ENCODE results near the gene ADAMTS19.
"Not testable (repeated sequence)": the region's sequence is repeated elsewhere in the genome, so short reads cannot be mapped to it uniquely, and the experiment has no call there.

ADAMTS19 gene

GRCh38 chr5:129563585-129563984 lies 103.5 kb downstream of the ADAMTS19 start:
- no peaks in the 10 kb centered on the region for H3K4me1 ChIP-seq (ENCODE audit: control insufficient read depth, insufficient read depth, low read length)
- H3K9me3 ChIP-seq (ENCODE audit: control insufficient read depth, low read length) = no peaks in the 10 kb centered on the region
- 93% methylated on average over 3 of the region's 3 CpGs for WGBS, 2 experiments
- H3K4me3 ChIP-seq (ENCODE audit: insufficient read depth, low read depth, low read length) = no peak overlapping the region
- no peaks in the 10 kb centered on the region for H3K27me3 ChIP-seq (ENCODE audit: control insufficient read depth, insufficient read depth, low read length, poor library complexity, severe bottlenecking)
- no peaks in the 10 kb centered on the region for H3K36me3 ChIP-seq (ENCODE audit: control insufficient read depth, insufficient read depth, low read length)
- H3K27ac ChIP-seq (ENCODE audit: insufficient read depth, low read depth, low read length, poor library complexity, severe bottlenecking) = no peak overlapping the region

GRCh38 chr5:129569295-129569694 lies 109.2 kb downstream of the ADAMTS19 start:
- H3K4me3 ChIP-seq (ENCODE audit: insufficient read depth, low read depth, low read length) = no peak overlapping the region
- no peaks in the 10 kb centered on the region for H3K9me3 ChIP-seq (ENCODE audit: control insufficient read depth, low read length)
- H3K36me3 ChIP-seq (ENCODE audit: control insufficient read depth, insufficient read depth, low read length) = no peaks in the 10 kb centered on the region
- no peaks in the 10 kb centered on the region for H3K27me3 ChIP-seq (ENCODE audit: control insufficient read depth, insufficient read depth, low read length, poor library complexity, severe bottlenecking)
- H3K27ac ChIP-seq (ENCODE audit: insufficient read depth, low read depth, low read length, poor library complexity, severe bottlenecking) = no peak overlapping the region
- 100% methylated on average over 1 of the region's 1 CpG for WGBS, 2 experiments
- H3K4me1 ChIP-seq (ENCODE audit: control insufficient read depth, insufficient read depth, low read length) = no peaks in the 10 kb centered on the region

- H3K36me3 ChIP-seq (ENCODE audit: control insufficient read depth, insufficient read depth, low read length) = no peaks in the 10 kb centered on the region
- H3K4me1 ChIP-seq (ENCODE audit: control insufficient read depth, insufficient read depth, low read length) = no peaks in the 10 kb centered on the region
- H3K4me3 ChIP-seq (ENCODE audit: insufficient read depth, low read depth, low read length) = no peak overlapping the region
- 89 to 90% methylated on average over 2 of the region's 2 CpGs for WGBS, 2 experiments
- H3K27me3 ChIP-seq (ENCODE audit: control insufficient read depth, insufficient read depth, low read length, poor library complexity, severe bottlenecking) = no peaks in the 10 kb centered on the region
- no peak overlapping the region for H3K27ac ChIP-seq (ENCODE audit: insufficient read depth, low read depth, low read length, poor library complexity, severe bottlenecking)
- H3K9me3 ChIP-seq (ENCODE audit: control insufficient read depth, low read length) = no peaks in the 10 kb centered on the region
These were observed 112.0 kb downstream of the ADAMTS19 start for GRCh38 chr5:129572060-129572459.

GRCh38 chr5:129584496-129584895 lies 124.4 kb downstream of the ADAMTS19 start:
- H3K27me3 ChIP-seq (ENCODE audit: control insufficient read depth, insufficient read depth, low read length, poor library complexity, severe bottlenecking); H3K4me3 ChIP-seq (ENCODE audit: insufficient read depth, low read depth, low read length); H3K36me3 ChIP-seq (ENCODE audit: control insufficient read depth, insufficient read depth, low read length); H3K27ac ChIP-seq (ENCODE audit: insufficient read depth, low read depth, low read length, poor library complexity, severe bottlenecking); H3K9me3 ChIP-seq (ENCODE audit: control insufficient read depth, low read length); H3K4me1 ChIP-seq (ENCODE audit: control insufficient read depth, insufficient read depth, low read length): not testable (repeated sequence)
- WGBS, 2 experiments = 67 to 82% methylated on average over 4 of the region's 4 CpGs

- H3K9me3 ChIP-seq (ENCODE audit: control insufficient read depth, low read length) = no peaks in the 10 kb centered on the region
- no peaks in the 10 kb centered on the region for H3K36me3 ChIP-seq (ENCODE audit: control insufficient read depth, insufficient read depth, low read length)
- no peaks in the 10 kb centered on the region for H3K4me1 ChIP-seq (ENCODE audit: control insufficient read depth, insufficient read depth, low read length)
- H3K27ac ChIP-seq (ENCODE audit: insufficient read depth, low read depth, low read length, poor library complexity, severe bottlenecking) = no peak overlapping the region
- WGBS, 2 experiments = 90 to 94% methylated on average over 3 of the region's 3 CpGs
- H3K4me3 ChIP-seq (ENCODE audit: insufficient read depth, low read depth, low read length) = no peak overlapping the region
- H3K27me3 ChIP-seq (ENCODE audit: control insufficient read depth, insufficient read depth, low read length, poor library complexity, severe bottlenecking) = no peaks in the 10 kb centered on the region
These were observed 131.5 kb downstream of the ADAMTS19 start for GRCh38 chr5:129591508-129592160.

- H3K36me3 ChIP-seq (ENCODE audit: control insufficient read depth, insufficient read depth, low read length) = no peaks in the 10 kb centered on the region
- H3K27ac ChIP-seq (ENCODE audit: insufficient read depth, low read depth, low read length, poor library complexity, severe bottlenecking) = no peak overlapping the region
- H3K4me3 ChIP-seq (ENCODE audit: insufficient read depth, low read depth, low read length) = no peak overlapping the region
- H3K9me3 ChIP-seq (ENCODE audit: control insufficient read depth, low read length) = no peaks in the 10 kb centered on the region
- WGBS, 2 experiments = 86 to 88% methylated on average over 2 of the region's 2 CpGs
- H3K27me3 ChIP-seq (ENCODE audit: control insufficient read depth, insufficient read depth, low read length, poor library complexity, severe bottlenecking) = no peaks in the 10 kb centered on the region
- no peaks in the 10 kb centered on the region for H3K4me1 ChIP-seq (ENCODE audit: control insufficient read depth, insufficient read depth, low read length)
These were observed 133.4 kb downstream of the ADAMTS19 start for GRCh38 chr5:129593525-129593924.

- Histone ChIP-seq H3K4me3 (ENCODE audit: insufficient read depth, low read depth, low read length) (no peak overlapping the region), H3K9me3 (ENCODE audit: control insufficient read depth, low read length) (no peaks in the 10 kb centered on the region), H3K27me3 (ENCODE audit: control insufficient read depth, insufficient read depth, low read length, poor library complexity, severe bottlenecking) (no peaks in the 10 kb centered on the region), H3K36me3 (ENCODE audit: control insufficient read depth, insufficient read depth, low read length) (no peaks in the 10 kb centered on the region), H3K27ac (ENCODE audit: insufficient read depth, low read depth, low read length, poor library complexity, severe bottlenecking) (no peak overlapping the region), H3K4me1 (ENCODE audit: control insufficient read depth, insufficient read depth, low read length) (no peaks in the 10 kb centered on the region)
- 74 to 88% methylated on average over 2 of the region's 2 CpGs for WGBS, 2 experiments
These were observed 141.5 kb downstream of the ADAMTS19 start for GRCh38 chr5:129601576-129601975.

GRCh38 chr5:129608350-129608749 lies 148.3 kb downstream of the ADAMTS19 start:
- no peaks in the 10 kb centered on the region for H3K9me3 ChIP-seq (ENCODE audit: control insufficient read depth, low read length)
- H3K4me1 ChIP-seq (ENCODE audit: control insufficient read depth, insufficient read depth, low read length) = no peaks in the 10 kb centered on the region
- H3K4me3 ChIP-seq (ENCODE audit: insufficient read depth, low read depth, low read length) = no peak overlapping the region
- 85 to 91% methylated on average over 1 of the region's 1 CpG for WGBS, 2 experiments
- H3K27me3 ChIP-seq (ENCODE audit: control insufficient read depth, insufficient read depth, low read length, poor library complexity, severe bottlenecking) = no peaks in the 10 kb centered on the region
- no peak overlapping the region for H3K27ac ChIP-seq (ENCODE audit: insufficient read depth, low read depth, low read length, poor library complexity, severe bottlenecking)
- H3K36me3 ChIP-seq (ENCODE audit: control insufficient read depth, insufficient read depth, low read length) = no peaks in the 10 kb centered on the region

GRCh38 chr5:129609710-129610109 lies 149.6 kb downstream of the ADAMTS19 start:
- H3K4me3 ChIP-seq (ENCODE audit: insufficient read depth, low read depth, low read length) = no peak overlapping the region
- WGBS, 2 experiments = 100% methylated on average over 1 of the region's 1 CpG
- H3K27me3 ChIP-seq (ENCODE audit: control insufficient read depth, insufficient read depth, low read length, poor library complexity, severe bottlenecking) = no peaks in the 10 kb centered on the region
- no peak overlapping the region for H3K27ac ChIP-seq (ENCODE audit: insufficient read depth, low read depth, low read length, poor library complexity, severe bottlenecking)
- no peaks in the 10 kb centered on the region for H3K36me3 ChIP-seq (ENCODE audit: control insufficient read depth, insufficient read depth, low read length)
- no peaks in the 10 kb centered on the region for H3K9me3 ChIP-seq (ENCODE audit: control insufficient read depth, low read length)
- H3K4me1 ChIP-seq (ENCODE audit: control insufficient read depth, insufficient read depth, low read length) = no peaks in the 10 kb centered on the region

- Histone ChIP-seq H3K4me3 (ENCODE audit: insufficient read depth, low read depth, low read length) (no peak overlapping the region), H3K4me1 (ENCODE audit: control insufficient read depth, insufficient read depth, low read length) (no peaks in the 10 kb centered on the region), H3K36me3 (ENCODE audit: control insufficient read depth, insufficient read depth, low read length) (no peaks in the 10 kb centered on the region), H3K27me3 (ENCODE audit: control insufficient read depth, insufficient read depth, low read length, poor library complexity, severe bottlenecking) (no peaks in the 10 kb centered on the region), H3K27ac (ENCODE audit: insufficient read depth, low read depth, low read length, poor library complexity, severe bottlenecking) (no peak overlapping the region), H3K9me3 (ENCODE audit: control insufficient read depth, low read length) (no peaks in the 10 kb centered on the region)
- WGBS, 2 experiments = 100% methylated on average over 1 of the region's 1 CpG
These were observed 156.4 kb downstream of the ADAMTS19 start for GRCh38 chr5:129616517-129616916.

- no peaks in the 10 kb centered on the region for H3K4me1 ChIP-seq (ENCODE audit: control insufficient read depth, insufficient read depth, low read length)
- no peak overlapping the region for H3K27ac ChIP-seq (ENCODE audit: insufficient read depth, low read depth, low read length, poor library complexity, severe bottlenecking)
- H3K27me3 ChIP-seq (ENCODE audit: control insufficient read depth, insufficient read depth, low read length, poor library complexity, severe bottlenecking) = no peaks in the 10 kb centered on the region
- H3K36me3 ChIP-seq (ENCODE audit: control insufficient read depth, insufficient read depth, low read length) = no peaks in the 10 kb centered on the region
- WGBS, 2 experiments = 79 to 94% methylated on average over 1 of the region's 1 CpG
- H3K9me3 ChIP-seq (ENCODE audit: control insufficient read depth, low read length) = no peaks in the 10 kb centered on the region
- H3K4me3 ChIP-seq (ENCODE audit: insufficient read depth, low read depth, low read length) = no peak overlapping the region
These were observed 157.1 kb downstream of the ADAMTS19 start for GRCh38 chr5:129617206-129617605.
